ENCODE measurements around the gene TMED1. TPM values are rescaled to one million over a fixed set of nuclear protein-coding genes. Genes with fewer than 3 reads are reported as not detected.

The TMED1 gene

DNA sequence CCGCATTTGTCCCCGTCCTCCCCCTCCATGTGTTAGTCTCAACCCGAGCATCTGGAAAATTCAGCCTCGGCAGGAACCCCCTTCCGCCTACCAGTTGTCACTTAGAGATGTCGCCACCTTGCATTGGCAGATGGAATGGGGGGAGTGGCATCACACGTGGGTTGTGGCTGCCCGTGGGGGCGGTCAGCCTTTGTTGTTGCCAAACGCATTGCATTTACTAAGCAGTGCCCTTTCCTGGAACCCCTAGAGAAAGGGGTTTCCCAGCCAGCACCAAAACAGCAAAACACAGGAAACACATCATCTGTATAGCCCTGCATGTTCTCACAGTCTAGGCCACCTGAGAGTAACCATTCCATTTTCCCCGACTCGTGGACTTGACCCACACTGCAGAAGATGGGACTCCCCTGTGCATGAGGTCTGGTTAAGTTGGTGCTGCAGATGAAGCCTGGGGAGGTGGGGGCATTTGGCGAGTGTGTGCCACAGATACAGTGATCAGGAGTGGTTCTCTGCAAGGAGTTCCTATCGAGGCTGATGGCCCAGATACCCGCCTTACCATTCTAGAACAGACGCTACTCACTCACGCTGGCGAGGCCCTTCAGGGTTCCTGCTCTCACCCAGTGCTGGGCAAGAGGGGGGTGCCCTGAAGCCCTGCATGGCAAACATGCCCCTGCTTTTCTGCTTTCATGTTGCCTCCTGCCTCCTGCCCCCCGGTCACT lies 38.3 kb downstream of the TMED1 start:
- H3K9me3 ChIP-seq (replicated peaks; ENCODE audit: low read length), result no peaks in the 10 kb centered on the region
- peaks cover 63% of the 10 kb centered on the region for H3K36me3 ChIP-seq (ENCODE audit: insufficient read depth, low read length)
- no peak overlapping the region for H3K4me2 ChIP-seq (ENCODE audit: low read length)
- no peak overlapping the region for H3K4me3 ChIP-seq (ENCODE audit: low read length)
- no peak overlapping the region for H3K9ac ChIP-seq (ENCODE audit: low read depth, low read length)
- H3K27me3 ChIP-seq (ENCODE audit: control insufficient read depth, insufficient read depth, low read length), result no peaks in the 10 kb centered on the region
- H3K4me1 ChIP-seq (ENCODE audit: control insufficient read depth, insufficient read depth, low read length), result no peaks in the 10 kb centered on the region

GRCh38 chr19:10797078-10797477 lies 38.9 kb downstream of the TMED1 start:
- Histone ChIP-seq H3K36me3 (ENCODE audit: insufficient read depth, low read length) (peaks cover 59% of the 10 kb centered on the region), H3K4me1 (ENCODE audit: control insufficient read depth, insufficient read depth, low read length) (no peaks in the 10 kb centered on the region), H3K9ac (ENCODE audit: low read depth, low read length) (no peak overlapping the region), H3K4me2 (ENCODE audit: low read length) (no peak overlapping the region), H3K27me3 (ENCODE audit: control insufficient read depth, insufficient read depth, low read length) (no peaks in the 10 kb centered on the region), H3K9me3 (replicated peaks; ENCODE audit: low read length) (no peaks in the 10 kb centered on the region), H3K4me3 (ENCODE audit: low read length) (no peak overlapping the region)

DNA sequence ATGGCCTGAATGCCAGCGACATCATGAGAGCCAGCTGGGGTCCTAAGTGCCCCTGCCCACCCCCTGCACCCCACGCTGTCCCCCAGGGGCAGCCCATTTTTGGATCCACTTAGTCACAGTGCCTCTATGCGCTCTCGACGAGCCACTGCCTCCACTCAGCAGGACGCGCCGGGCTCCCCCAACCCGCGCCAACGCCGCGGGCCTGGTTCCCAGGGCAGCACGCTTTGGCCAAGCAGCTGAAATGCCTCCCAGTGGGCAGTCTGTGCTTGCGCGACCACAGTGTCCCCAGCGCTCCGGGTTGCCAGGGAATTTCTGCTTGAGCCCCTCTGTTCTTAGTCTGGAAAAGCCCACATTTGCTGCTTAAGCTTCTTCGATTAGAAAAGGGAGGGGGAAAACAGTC lies 39.4 kb downstream of the TMED1 start:
- Histone ChIP-seq H3K4me3 (ENCODE audit: low read length) (no peak overlapping the region), H3K9ac (ENCODE audit: low read depth, low read length) (no peak overlapping the region), H3K4me1 (ENCODE audit: control insufficient read depth, insufficient read depth, low read length) (no peaks in the 10 kb centered on the region), H3K36me3 (ENCODE audit: insufficient read depth, low read length) (peaks cover 61% of the 10 kb centered on the region), H3K4me2 (ENCODE audit: low read length) (no peak overlapping the region), H3K27me3 (ENCODE audit: control insufficient read depth, insufficient read depth, low read length) (no peaks in the 10 kb centered on the region), H3K9me3 (replicated peaks; ENCODE audit: low read length) (no peaks in the 10 kb centered on the region)

DNA sequence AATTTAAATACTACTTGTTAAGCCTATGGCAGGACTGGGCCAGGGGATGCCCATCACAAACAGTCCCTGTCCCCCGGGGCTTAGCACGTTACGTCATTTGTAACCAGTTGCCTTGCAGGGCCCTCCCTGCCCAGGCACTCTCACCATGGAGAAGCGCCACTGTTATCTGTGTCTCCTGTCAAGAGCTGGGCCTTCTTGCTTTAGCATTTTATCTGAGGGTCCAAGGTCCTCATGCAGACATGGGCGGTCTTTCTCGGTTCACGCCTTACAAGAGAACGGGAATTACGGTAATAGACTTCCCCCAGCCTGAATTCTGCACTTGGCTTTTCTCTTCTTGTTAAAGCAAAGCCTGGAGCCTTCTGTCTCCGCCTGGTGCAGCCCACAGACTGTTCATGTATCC lies 46.1 kb downstream of the TMED1 start:
- H3K36me3 ChIP-seq (ENCODE audit: insufficient read depth, low read length), result peaks cover 55% of the 10 kb centered on the region

GRCh38 chr19:10788146-10788545 lies 47.9 kb downstream of the TMED1 start:
- Histone ChIP-seq H3K9ac (ENCODE audit: low read depth, low read length) (no peak overlapping the region), H3K36me3 (ENCODE audit: insufficient read depth, low read length) (peaks cover 63% of the 10 kb centered on the region), H3K4me2 (ENCODE audit: low read length) (no peak overlapping the region), H3K4me3 (ENCODE audit: low read length) (no peak overlapping the region), H3K27me3 (ENCODE audit: control insufficient read depth, insufficient read depth, low read length) (no peaks in the 10 kb centered on the region), H3K4me1 (ENCODE audit: control insufficient read depth, insufficient read depth, low read length) (no peaks in the 10 kb centered on the region), H3K9me3 (replicated peaks; ENCODE audit: low read length) (no peaks in the 10 kb centered on the region)

More for the DNA sequence above, 46.1 kb downstream of the TMED1 start:
- Histone ChIP-seq H3K4me2 (ENCODE audit: low read length) (no peak overlapping the region), H3K27me3 (ENCODE audit: control insufficient read depth, insufficient read depth, low read length) (no peaks in the 10 kb centered on the region), H3K9me3 (replicated peaks; ENCODE audit: low read length) (no peaks in the 10 kb centered on the region), H3K9ac (ENCODE audit: low read depth, low read length) (no peak overlapping the region), H3K4me1 (ENCODE audit: control insufficient read depth, insufficient read depth, low read length) (no peaks in the 10 kb centered on the region), H3K4me3 (ENCODE audit: low read length) (no peak overlapping the region)

DNA sequence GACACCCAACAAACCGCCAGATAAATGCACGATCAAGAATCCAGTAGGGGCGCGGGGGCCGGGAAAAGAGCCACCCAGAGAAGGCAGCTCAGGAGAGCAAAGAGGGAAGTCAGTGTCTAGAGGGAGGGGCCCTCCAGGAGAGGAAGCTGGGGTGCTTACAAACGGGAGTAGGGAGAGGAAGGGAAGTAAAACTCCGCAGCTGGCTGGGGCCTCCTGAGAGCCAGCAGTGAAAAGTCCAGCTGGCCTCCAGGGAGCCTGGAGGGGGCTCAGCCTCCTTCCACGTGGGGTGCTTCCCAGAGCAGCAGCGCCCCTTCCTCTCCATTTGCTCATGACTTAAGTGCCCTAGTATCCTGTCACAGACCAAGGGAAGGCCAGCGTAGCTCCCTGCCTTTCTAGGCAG lies 51.8 kb downstream of the TMED1 start:
- no peak overlapping the region for H3K4me3 ChIP-seq (ENCODE audit: low read length)
- H3K9me3 ChIP-seq (replicated peaks; ENCODE audit: low read length), result no peaks in the 10 kb centered on the region
- H3K4me1 ChIP-seq (ENCODE audit: control insufficient read depth, insufficient read depth, low read length), result peaks cover 8% of the 10 kb centered on the region
- H3K4me2 ChIP-seq (ENCODE audit: low read length), result no peak overlapping the region
- H3K36me3 ChIP-seq (ENCODE audit: insufficient read depth, low read length), result peaks cover 76% of the 10 kb centered on the region
- no peaks in the 10 kb centered on the region for H3K27me3 ChIP-seq (ENCODE audit: control insufficient read depth, insufficient read depth, low read length)
- no peak overlapping the region for H3K9ac ChIP-seq (ENCODE audit: low read depth, low read length)

DNA sequence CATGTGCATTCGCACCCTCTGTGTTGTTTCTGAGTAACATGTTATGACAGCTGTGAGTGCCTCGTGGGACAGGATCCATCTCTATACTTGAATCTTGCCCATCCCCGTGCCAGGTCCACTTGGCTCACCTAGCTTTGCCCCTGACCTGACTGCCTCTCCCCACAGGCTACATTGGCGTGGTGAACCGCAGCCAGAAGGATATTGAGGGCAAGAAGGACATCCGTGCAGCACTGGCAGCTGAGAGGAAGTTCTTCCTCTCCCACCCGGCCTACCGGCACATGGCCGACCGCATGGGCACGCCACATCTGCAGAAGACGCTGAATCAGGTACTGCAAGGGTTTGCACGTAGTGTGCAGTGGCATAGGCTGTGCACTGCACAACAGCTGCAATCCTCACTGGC lies 53.2 kb downstream of the TMED1 start:
- Histone ChIP-seq H3K9me3 (replicated peaks; ENCODE audit: low read length) (no peaks in the 10 kb centered on the region), H3K27me3 (ENCODE audit: control insufficient read depth, insufficient read depth, low read length) (no peaks in the 10 kb centered on the region), H3K4me3 (ENCODE audit: low read length) (no peak overlapping the region), H3K36me3 (ENCODE audit: insufficient read depth, low read length) (peaks cover 63% of the 10 kb centered on the region), H3K4me2 (ENCODE audit: low read length) (no peak overlapping the region), H3K9ac (ENCODE audit: low read depth, low read length) (no peak overlapping the region), H3K4me1 (ENCODE audit: control insufficient read depth, insufficient read depth, low read length) (peaks cover 8% of the 10 kb centered on the region)

Small RNA genes lying within 50 kb of the gene (small RNA-seq; reads per million reads assigned to genes)
- 1.5 reads per million, percentile 54 among the genes with 10 or more reads in this experiment for gene MIR199A1
- gene MIR6793, result not detected
